NCI-H128 (cell line): ENCODE data around the gene RFXAP.
A peak's percentile ranks its signal among the peaks of the same experiment; 100 is the strongest.
"Not testable (repeated sequence)": the region's sequence is repeated elsewhere in the genome, so short reads cannot be mapped to it uniquely, and the experiment has no call there.

Experiments used
- DNase-seq: peaks from one replicate; lab custom pipeline; 2025; ENCODE audit not compliant: unreplicated experiment; lab: John Stamatoyannopoulos, UW

Gene RFXAP, protein sequence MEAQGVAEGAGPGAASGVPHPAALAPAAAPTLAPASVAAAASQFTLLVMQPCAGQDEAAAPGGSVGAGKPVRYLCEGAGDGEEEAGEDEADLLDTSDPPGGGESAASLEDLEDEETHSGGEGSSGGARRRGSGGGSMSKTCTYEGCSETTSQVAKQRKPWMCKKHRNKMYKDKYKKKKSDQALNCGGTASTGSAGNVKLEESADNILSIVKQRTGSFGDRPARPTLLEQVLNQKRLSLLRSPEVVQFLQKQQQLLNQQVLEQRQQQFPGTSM

DNA sequence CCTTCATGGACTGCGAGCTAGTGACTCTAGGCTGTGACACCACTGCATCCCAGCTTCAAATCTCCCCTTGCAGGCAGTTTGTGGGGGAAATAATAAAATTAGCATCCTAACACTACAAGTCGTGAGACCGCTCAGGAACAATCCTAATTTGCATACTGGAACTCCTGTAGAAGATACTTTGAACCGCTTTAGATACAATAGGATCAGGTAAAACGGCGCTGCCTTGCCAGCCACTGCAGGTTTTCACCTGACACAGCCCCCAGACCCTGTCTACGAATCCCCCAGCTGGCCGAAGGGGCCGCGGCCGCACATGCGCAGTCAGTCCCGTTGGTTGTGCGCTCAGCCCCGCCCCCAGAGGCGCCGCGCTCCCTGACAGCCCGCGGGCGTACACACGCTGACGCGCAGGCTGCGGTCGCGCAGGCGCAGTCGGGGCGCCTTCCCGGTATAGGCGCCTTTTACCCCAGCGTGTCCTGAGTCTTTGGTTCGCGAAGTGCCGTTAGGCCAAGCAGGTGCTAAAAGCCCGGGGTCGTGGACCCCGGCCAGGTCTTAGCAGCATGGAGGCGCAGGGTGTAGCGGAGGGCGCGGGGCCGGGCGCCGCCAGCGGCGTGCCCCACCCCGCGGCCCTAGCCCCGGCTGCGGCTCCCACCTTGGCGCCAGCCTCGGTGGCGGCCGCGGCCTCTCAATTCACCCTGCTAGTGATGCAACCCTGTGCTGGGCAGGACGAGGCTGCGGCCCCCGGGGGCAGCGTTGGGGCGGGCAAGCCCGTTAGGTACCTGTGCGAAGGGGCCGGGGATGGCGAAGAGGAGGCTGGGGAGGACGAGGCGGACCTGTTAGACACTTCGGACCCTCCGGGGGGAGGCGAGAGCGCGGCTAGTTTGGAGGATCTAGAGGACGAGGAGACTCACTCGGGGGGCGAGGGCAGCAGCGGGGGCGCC is at the start of gene RFXAP:
Gene RFXAP, plus strand, starts transcription at position 419 of the 935 bp plus-strand sequence. Its CDS starts 136 bp downstream, at position 555.
- peak; percentile 72 for DNase-seq

DNA sequence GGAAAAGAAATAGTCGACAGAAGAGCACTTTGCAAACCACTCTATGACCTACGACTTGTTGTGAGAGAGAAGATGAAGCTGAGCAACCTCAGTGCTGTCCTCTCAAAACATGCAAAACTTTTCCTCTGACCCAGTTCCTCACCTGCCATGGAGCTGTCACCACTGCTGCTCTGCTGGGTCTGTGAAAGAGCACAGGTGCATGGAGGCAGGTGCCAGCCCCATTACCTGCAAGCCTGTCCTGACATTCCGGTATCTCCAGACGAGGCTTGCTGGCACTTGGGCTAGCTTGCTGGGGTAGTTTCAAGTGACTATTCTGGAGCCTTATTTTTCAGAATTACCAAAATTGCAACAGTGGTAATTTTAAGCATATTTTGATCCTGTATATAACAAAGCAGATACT is 49.5 kb upstream of the RFXAP start:
- no peak for DNase-seq

DNA sequence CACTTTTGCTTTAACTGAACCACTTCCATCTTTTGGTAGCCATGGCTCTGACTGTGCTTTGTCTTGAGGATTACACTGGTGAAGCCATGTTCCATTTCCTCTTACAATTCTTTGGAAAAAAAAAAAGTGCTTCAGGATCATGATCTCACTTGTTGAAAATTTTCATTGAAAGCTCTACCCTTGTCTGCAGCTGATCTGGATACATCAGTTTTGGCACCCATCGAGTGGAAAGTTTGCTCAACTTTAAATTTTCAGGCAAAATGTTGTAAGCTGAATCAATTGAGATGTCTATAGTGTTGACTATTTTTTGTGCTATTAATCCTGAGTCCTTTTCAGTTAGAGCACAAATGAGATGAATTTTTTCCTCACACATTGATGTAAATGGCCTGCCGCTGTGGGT is 48.3 kb upstream of the RFXAP start:
- no peak for DNase-seq

DNA sequence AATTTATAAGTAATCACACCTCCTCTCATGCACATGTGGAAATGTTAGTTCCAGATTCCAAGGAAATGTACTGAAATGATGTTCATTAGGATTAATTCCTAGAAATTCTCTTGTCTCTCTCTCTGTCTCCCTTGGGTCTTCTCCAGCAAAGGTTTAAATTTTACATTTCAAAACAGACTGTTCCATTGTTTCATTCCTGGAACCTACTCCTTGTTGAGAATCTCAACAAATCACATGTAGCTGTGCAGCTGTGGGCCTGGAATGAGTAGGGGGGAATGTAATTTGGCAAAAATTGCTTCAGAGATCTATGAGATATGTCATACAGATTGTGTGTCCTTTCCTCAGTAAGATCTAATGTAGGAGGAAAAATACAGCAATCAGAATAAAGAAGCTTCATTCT is 46.2 kb upstream of the RFXAP start:
- no peak for DNase-seq

DNA sequence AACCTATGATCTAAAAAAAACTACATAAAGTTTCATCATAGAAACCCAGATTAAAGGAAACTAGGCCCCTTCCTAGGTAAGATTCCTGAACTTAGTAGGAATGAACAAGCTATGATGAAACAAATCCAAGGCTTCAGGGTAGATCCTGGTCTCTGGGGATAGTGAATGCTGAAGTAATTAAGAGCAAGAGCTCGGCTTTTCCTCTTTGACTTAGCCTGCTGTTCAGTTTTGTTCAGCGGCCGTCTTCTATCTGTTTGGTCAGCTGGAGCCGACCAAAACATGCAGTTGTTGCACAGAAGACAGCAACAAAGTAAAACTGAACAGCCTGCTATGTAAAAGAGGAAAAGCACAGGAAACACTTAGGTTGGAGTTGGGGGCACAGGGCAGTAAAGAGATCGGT is 44.1 kb upstream of the RFXAP start:
- DNase-seq: no peak

DNA sequence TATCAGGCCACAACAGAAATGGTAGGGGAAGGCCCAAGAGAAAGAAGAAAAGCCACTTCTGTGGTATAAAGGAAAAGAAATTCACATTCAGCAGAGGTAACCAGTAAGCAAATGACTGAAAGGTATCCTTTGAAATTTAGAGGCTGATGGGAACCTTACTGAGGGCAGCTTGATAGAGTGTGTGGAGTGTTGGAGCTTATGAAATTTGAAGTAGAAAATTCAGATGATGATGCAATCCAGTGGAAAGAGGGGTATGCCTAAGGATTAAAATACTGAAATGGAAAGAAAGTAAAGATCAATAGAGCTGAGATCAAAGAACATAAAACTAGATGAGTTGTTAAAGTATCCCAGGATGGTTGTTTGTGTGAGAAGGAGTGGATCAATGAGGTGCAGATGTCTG is 42.8 kb upstream of the RFXAP start:
- DNase-seq: no peak

DNA sequence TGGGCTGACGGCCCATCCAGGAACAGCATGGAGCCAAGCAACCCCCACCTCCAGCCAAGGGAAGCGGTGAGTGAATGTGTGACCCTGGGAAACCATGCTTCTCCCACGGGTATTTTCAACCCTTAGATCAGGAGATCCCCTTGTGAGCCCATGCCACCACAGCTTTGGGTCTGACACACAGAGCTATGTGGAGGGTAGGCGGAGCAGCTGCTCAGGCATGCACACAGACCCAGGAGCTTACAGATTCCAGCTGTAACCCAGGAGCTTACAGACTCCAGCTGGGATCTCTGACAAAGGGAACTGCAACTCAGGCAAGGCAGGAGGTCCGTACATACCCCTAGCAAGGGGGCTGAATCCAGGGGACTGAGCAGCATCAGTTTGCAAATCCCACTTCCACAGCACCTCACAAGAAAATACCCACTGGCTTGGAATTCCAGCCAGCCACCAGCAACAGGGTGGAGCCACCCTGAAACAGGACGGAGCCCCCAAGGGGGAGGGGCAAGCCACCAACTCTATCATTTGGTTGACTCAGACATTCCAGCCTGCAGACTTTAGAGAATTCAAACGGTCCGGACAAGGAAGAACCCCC is 40.8 kb upstream of the RFXAP start:
- DNase-seq: no peak

DNA sequence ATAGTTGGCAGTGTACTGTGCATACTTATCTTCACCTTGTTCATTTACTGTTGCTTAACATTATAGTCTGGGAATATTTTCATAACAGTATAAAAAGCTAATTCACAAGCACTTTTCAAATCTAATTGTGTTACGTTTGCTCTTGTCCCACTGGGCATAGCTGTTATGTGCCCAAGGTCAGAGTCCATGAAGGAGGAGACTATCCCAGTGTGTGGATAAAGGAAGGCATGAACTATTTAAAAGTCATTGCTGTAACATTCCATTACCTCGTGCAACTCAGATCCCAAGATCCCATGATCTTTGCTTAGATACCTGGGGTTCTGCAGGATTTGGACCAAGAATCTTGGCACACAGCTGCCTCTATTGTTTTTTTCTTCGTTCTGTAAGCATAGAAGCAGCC is 35.1 kb upstream of the RFXAP start:
- DNase-seq: no peak

DNA sequence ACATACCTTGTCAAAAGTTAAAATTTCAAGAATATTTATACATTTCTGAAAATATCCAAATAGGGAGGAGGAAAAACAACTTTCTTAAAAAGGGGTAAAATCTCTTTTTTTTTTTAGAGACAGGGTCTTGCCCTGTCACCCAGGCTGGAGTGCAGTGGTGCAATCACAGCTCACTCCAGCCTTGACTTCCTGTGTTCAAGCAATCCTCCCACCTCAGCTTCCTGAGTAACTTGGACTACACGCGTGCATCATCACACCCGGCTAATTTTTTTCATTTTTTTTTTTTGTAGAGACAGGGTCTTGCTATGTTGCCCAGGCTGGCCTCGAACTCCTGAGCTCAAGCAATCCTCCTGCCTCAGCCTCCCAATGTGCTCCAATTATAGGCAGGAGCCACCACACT is 32.8 kb upstream of the RFXAP start:
- DNase-seq: not testable (repeated sequence)

DNA sequence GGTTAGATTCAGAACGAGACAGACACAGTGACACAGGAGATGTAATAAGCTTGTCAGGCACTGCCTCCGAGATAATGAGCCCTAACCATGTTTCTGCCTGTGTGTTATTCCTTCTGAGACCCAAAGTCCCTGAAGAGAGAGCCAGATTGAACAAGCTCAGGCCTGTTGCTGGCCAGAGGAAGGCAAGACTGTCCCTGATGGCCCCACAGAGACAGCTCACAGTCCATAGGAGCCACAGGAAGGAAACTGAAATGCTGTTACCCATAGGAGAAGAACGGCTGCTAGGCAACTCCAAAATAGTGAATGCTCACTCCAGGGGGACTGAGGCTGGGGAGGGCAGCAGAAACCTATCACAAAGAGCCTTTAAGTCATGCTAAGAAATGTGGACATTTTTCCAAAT is 31.8 kb upstream of the RFXAP start:
- DNase-seq: no peak

DNA sequence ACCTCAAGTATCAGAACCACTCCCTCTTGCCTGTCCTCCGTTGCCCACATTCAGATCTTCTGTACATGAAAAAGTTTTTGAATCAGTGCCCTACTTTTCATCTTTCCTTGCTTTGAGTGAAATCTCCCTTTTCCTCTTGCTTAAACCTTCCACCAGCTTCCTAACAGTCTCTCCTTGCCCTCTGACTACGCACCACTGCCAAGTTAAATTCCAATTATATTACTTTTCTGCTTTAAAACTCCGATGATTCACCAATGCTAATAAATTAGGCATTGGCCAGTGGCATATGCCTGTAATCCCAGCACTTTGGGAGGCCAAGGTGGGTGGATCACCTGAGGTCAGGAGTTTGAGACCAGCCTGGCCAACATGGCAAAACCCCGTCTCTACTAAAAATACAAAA is 30.7 kb upstream of the RFXAP start:
- DNase-seq: no peak

DNA sequence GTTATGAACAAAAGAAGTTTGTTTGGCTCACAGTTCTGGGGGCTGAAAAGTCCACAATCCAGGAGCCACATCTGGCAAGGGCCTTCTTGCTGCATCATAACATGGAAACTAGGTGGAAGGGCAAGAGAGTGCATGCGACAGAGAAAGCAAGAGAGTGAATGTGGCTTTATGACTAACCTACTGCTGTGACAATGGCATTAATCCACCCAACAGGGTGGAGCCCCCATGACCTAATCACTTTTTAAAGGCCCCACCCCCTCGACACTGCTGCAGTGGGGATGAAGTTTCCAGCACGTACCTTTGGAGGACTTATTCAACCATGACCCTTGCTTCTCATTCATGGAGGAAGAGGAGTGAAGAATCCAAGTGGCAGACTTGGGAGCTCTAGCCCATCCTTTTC is 30.0 kb upstream of the RFXAP start:
- DNase-seq: no peak

DNA sequence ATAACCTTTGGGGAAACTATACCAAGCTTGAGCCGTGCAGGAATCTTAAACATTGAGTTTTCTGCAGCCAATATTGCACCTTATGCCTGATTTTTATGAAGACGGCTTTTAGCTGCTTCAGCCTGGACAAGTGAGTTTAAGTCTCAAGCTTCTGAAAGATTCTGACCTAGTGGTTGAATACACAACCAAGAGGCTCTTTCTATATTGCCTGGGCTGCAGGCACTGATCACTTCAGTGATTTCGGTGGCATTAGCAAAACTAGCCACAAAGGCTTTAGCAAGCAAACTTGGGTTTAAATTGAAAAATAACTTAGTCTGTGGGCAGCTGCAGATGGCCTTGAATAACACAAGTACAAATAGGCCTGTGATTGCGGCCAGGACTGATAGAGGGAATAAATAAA is 29.3 kb upstream of the RFXAP start:
- DNase-seq: no peak

DNA sequence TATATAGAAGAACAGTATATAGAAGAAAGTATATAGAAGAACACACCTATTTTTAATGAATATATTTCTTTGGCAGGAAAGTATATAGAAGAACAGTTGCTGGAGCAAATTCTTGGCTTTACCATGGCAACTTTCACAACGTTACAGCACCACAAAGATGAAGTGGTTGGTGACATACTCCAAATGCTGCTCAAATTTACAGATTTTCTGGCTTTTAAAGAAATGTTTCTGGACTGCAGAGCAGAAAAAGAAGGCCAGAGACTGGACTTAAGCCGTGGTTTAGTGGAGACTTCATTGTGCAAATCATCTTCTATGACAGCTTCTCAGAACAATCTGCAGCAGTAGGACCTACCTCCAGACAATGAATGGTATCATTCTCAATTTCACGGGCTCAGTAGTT is 24.3 kb upstream of the RFXAP start:
- no peak for DNase-seq

DNA sequence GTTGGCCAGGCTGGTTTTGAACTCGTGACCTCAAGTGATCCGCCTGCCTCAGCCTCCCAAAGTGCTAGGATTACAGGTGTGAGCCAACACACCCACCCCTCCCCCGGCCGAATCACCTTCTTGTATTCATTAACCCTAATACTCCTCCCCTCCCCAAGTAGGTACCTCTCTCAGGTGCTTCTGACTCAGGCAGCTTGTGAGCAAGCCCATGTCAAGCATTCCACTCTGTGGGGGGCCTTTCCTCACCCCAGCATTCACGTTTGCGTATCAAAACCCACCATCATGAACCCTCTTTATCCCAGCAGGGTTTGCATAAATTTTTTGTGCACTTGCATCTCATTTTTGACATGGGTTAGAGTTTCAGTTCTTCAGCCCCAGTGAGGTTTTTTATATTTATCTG is 23.6 kb upstream of the RFXAP start:
- no peak for DNase-seq

DNA sequence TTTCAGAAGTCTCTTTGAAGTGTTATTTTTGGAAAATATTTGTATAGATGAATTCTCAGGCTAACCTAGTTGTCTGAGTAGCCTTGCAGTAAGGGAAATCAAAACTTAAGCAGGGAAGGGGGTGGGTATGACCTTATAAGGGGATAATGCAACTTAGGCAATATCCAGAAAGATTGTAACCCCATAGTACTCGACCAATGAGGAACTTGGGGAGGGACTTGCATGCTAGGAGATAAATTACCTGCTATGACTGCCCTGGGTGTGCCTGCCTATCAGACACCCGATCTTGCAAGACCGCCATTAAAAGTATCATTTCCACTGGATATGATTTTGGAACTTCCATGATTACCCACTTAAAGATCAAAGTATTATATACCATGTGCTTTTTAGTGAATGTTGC is 23.0 kb upstream of the RFXAP start:
- no peak for DNase-seq

DNA sequence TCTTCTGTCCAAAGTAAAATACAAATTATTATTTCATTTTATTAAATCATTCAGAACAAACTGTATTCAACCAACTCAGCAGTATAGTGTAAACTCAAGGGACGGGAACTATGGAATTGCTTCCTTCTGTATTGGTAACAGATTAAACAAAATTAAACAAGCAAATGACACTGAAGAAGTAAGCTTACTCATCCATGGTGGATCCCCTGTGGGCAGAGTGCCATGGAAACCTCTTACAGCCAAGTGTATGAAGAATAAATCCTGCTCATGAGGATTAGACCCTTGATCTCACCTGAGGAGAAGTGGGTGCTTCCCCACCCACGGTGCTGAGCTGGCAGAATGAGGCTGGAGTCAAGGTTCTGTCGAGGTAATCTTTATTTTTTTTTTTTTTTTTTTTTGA is 18.0 kb upstream of the RFXAP start:
- DNase-seq: no peak

DNA sequence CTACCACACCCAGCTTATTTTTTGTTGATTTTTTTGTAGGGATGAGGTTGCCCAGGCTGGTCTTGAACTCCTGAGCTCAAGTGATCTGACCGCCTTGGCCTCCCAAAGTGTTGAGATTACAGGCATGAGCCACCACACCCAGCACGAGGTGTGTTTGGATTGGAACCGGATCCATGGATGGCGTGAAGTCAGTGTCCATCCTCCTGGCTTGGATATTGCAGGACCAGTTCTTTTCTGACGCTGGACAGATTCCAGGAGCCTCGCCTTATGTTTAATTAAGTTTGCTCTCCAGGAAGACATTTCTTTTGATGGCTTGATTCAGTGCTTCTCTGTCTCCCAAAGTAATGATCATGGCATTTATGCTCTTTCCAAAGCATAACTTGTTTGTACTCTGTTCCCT is 14.4 kb upstream of the RFXAP start:
- DNase-seq: no peak

DNA sequence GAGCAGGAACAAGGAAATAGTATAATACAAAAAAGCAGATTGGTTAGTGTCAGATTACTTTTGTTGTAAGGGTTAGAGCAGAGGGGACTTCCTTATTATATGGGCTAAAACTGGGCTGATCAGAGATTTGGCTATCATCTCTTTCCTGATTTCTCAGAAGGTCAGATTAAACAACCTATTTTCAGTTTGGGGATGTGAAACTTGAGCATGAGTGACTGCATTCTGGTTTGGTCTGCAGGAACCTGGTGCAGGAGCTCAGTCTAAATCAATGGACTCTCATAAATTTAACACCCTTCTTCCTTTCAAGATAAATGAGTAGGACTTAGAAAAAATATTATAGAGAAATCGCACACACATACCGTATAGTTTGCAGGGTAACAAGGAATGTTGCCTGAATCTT is 12.9 kb upstream of the RFXAP start:
- DNase-seq: no peak

DNA sequence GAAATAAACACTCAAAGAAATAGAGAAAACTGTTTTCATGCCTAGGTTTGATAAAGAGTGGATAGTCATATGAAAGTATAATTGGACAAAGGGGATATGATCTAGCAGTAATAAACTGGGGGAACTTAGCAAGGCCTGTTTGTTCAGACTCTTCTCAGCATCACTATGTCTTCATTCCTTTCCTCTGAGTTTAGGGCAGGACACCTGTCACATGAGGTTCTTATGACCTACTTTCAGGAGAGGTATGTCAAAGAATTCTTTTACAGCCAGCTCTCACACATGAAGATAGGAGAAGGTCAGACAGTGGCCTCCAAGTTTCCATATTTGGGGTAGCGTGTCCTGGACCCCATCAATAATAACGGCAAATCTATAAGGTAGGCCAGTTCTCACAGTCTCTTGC is 11.4 kb upstream of the RFXAP start:
- no peak for DNase-seq

DNA sequence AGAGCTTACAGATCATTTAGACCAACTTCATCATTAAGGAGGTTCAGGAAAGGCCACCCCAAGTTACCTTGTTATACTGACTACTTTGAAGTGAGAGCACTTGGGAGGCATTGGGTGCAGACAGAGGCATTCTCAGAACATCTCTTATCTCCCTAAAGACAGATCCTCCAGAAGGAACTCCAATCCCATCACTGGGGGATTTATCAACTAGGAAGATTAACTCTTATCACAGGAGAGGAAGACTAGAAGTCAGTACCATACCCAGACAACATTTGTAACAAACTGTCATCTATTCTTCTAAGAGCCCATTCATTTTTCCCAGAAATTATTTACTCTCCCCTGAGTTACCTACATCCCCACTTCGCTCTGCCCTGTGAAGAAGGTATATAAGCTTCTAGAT is 5.8 kb upstream of the RFXAP start:
- no peak for DNase-seq

DNA sequence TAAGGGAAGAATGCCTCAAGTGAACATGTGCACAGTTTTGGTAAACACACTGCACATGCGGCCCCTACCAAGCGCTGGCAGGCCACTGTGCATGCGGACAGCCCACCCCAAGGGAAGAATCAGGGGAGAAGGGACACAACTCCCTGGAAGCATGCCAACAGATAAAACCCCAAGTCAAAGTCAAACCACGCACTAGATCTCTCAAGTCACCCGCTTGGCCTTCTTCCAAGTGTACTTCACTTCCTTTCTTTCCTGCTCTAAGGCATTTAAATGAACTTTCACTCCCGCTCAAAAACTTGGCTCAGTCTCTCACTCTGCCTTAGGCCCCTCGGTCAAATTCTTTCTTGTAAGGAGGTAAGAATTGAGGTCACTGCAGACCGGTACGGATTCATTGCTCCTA is 4.6 kb upstream of the RFXAP start:
- DNase-seq: peak; percentile 23
